ENCODE measurements around the gene WDR1.

Gene WDR1

GRCh38 chr4:10113362-10114047, 3.1 kb downstream of the WDR1 start:
- no peak for DNase-seq (ENCODE audit: low spot score)

- DNase-seq (ENCODE audit: low spot score): no peak
Measured at GRCh38 chr4:10112658-10113284, 3.8 kb downstream of the WDR1 start.

DNA sequence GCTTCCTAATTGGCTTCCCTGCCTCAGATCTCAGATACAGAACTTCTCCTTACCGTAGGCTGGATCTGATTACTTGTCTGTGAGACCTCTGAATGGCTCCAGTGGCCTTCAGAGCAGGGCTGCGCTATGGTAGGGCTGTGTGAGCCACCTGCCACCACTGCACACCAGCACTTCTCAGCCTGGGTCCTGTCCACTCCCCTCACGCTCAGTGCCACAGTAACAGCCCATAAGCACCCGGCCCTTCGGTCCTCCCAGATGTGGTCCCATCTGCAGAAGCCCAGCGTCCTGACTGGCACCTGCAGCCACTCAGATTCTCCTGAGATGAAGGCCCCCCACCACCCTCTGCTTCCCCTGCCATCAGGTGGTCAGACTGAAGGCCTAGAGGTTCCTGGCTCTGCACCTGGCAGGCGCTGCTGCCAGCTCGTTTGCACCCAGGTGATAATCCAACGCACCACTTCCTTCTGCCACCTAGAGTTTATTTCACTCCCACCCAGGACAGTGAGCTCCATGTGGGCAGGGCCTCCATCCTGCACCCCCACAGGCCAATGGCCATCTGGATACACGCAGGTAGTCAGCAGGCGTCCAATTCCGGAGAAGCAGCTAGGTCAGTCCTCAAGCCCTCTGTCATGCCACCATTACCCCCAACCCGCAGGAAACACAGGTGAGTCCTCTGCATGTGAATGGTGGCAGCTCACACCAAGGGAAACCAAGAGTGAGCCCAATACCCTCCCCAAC, 5.4 kb downstream of the WDR1 start:
- DNase-seq (ENCODE audit: low spot score): no peak

DNA sequence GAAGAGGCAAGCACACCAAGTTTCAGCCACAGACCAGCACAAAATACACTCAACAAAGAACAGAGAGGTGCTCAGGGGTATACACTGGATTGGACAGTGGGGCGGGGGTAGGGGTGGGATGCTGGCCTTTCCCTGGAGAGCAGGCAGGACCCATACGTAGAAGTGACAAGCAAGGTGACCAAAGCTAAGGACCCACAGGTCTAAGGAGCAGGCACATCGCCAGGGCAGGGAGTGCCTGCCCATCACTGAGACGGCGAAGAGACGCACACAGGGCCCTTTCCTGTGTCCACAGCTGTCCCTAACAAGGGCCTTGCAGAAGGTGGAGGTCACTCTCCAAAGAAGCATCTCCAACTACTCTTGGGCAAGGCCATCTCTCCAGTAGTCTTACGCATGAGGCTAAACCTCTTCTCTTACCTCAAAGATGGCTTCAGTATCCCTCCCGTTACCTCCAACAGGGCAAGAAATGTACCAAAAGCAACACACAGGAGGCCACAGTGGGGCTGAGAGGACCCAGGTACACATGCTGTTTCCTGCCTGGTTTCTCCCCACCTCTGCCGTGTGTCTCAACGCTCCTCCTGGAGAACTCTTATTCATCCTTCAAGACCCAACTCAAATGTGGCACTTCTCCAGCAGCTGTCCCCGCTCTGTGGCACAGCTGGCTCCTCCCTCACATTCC, 6.5 kb downstream of the WDR1 start:
- no peak for DNase-seq (ENCODE audit: low spot score)

DNA sequence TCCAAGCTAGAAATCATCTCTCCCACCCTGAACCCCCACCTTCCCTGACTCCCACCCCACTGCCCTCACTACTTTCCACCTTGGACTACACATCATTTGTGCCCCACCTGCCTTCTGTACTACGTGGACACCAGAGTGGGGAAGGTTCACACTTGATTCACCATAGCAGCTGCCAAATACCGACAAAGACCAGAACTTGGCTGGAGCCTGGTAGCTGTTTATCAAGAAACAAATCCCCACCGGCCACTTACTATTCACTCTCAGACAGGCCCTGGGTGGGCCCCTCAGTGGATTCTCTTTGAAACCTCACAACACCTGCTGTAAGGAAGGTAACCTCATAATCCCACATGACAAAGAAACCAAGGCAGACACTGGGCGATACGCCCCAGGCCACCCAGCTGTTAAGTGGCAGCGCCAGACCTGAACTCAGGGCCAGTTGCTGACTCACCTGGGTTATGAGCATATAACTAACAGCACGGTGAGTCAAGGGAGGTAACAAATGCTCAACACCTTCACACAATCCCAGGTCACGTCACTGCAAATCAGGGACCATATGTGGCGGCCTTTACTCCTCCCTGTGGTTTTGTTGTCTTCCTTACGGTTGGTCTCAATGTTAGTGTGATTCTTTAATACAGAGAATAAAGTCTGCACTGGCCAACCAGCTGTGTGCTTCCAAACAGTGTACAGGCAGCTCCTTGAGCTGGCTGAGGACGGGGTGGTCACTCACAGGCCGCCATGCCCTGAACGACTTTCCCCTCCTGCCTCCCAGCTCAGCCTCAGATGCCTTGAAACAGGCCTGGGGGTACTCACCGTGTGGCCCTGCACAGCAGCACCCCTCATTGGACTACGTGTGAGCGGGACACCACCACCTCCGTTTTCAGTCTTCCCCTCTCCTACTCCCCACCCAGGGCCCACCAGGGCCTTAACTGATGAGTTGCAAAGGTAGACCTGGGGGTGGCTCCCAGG, 7.5 kb downstream of the WDR1 start:
- DNase-seq (ENCODE audit: low spot score): no peak

GRCh38 chr4:10108391-10108790, 8.2 kb downstream of the WDR1 start:
- no peak for DNase-seq (ENCODE audit: low spot score)

DNA sequence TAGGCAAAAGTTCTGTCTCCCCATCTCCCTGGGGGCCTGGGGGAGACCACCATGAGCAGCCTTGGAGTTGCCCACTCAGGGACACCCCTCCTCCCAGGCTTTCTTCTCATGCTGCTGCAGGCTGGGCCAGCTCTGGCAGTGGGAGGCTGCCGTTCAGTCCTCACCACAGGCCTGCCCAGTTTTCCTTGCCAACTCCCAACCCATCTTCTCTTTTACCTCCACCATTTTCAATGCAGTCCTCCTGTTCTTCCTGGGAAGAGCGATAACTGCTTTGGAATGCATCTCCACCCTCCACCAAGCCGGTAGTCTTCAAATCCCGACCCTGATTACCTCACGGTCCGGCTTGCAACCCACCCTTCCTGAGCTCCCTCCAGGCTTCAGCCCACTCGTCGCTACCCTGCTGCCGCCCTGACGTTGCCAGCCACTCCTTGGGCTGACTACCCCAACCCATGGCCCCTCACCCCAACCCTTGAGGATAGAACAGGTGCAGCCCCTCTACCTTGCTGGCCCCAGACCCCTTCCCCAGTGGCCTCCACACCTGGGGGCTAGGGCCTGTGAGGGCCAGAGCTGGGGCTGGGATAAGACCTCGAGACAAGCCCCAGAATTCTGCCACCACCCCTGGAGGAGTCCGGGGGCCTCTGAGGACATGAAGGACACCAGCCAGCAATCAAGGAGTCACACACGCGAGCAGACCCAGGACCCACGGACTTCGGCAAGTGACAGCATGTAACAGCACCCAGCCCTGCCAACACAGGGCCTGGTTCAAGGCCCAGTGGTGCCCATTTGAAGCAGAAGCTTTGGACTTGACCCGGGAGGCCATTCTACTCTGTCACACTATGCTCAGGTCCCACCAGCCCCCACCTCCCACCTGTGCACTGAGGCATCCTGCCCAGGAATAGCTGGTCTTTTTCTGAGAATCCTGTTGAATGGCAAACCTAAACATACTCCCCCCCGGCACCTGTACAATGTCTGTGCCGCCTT, 9.2 kb downstream of the WDR1 start:
- no peak for DNase-seq (ENCODE audit: low spot score)

- no peak for DNase-seq (ENCODE audit: low spot score)
Measured at GRCh38 chr4:10106421-10107039, 10.1 kb downstream of the WDR1 start.

GRCh38 chr4:10105920-10106319, 10.7 kb downstream of the WDR1 start:
- DNase-seq (ENCODE audit: low spot score): no peak

DNA sequence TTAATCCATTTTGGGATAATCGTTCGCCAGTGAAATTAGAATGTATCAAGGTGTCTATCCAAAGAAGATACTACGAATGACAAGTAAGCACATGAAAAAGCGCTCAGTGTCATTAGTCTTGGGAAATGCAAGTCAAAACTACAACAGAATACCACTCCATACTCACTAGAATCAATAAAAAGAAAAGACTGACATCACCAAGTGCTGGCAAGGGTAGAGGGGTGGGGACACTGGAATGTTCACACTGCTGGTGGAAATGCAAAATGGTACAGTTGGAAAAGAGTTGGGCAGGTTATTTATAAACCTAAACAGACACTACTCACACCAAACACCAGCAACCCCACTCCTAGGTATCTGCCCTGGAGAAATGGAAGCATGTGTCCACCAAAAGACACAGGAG, 11.2 kb downstream of the WDR1 start:
- DNase-seq (ENCODE audit: low spot score): no peak

- no peak for DNase-seq (ENCODE audit: low spot score)
Measured at GRCh38 chr4:10104991-10105276, 11.7 kb downstream of the WDR1 start.

GRCh38 chr4:10104211-10104990, 12.2 kb downstream of the WDR1 start:
- no peak for DNase-seq (ENCODE audit: low spot score)

DNA sequence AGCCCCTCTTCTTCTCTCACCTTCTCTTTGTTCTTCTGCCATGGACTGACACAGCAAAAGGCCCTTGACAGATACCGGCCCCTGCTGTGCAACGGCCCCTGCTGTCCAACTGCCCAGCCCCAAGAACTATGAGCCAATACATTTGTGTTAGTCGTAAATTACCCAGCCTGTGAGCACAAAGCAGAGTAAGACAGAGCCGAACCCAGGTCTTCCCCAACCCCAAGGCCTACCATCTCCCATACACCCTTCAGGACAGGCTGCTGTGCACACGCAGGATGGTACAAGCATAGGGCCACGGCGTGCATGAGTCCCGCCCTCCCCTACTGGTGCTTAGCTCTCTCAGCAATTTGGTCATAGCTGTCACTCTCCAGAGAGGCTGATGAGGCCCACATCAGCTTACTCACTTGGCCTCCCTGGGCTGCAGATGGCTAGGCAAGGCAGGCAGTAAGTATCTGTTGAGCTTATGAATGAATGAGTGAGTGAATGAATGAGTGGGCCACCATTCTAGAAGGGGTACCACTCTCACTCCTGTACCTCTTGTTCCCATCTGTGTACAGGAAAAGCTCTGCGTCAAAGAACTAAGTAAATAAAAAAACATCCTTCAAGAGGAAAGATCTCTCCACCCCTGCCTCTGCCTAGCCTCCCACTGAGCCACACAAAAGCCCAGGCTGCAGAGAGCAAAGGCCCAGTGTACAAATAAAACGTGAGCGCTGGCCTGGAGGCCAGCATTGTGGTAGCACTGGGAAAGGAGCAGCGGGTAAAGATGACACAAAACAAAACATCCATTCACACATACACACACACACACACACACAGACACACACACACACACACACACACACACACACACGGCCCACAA, 13.9 kb downstream of the WDR1 start:
- DNase-seq (ENCODE audit: low spot score): no peak

DNA sequence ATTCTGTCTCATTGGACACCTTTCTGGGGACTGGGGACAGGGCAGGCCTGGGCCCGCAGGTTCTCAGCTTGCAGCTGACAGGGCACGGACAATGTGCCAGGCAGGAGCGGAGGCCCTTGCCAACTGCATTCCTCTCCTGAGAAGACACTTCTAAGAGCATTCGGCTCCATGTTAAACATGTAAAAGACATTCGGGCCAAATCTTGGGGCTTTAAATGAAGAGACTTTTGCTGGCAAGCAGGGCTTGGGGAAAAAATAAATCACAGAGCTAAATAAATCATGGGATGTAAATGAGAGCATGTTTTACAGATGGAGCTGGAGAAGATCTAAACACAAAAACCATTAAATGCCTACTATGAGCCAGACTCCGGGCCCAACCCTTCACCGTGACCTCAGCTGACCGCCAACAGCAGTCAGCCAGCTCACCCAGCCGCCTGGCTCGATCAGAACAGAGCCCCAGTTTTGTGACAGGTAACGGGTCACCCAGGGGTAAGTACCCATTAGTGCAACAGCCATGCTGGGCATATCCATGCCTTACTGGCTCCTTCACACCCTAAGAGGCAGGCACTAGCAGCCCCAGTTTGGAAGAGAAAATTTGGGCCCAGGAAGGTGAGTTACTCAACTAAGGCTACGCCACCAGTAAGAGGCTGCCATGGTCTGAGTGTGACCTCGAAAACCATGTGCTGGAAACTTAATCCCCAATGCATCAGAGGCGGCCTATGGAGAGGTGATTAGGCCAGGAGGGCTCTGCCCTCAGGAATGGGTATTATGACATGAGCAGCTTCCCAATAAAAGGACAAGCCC, 14.7 kb downstream of the WDR1 start:
- no peak for DNase-seq (ENCODE audit: low spot score)

GRCh38 chr4:10100734-10101216, 15.8 kb downstream of the WDR1 start:
- no peak for DNase-seq (ENCODE audit: low spot score)

GRCh38 chr4:10099499-10100325, 16.9 kb downstream of the WDR1 start:
- no peak for DNase-seq (ENCODE audit: low spot score)
